Activated B cell treated with CpG ODN at 0.5 μM for 24 hours (primary cell): ENCODE results near the gene PHIP. TPM values are rescaled to one million over a fixed set of nuclear protein-coding genes. Genes with fewer than 3 reads are reported as not detected.

Source experiments
- ATAC-seq: fragments of 200-7000 bp; cut with Tn5 transposase; one replicate; pipeline ENCODE4 v1.10.0; 2021; ENCODE audit warnings: low read depth, mild to moderate bottlenecking, moderate library complexity
- CTCF ChIA-PET: fragments of 350-600 bp; sonication (Branson Sonifier 250); formaldehyde crosslinking; loops from one replicate; lab custom pipeline; 2021; ENCODE audit warnings: antibody characterized with exemption; lab: Charles Lee
- POLR2A ChIA-PET: fragments of 350-600 bp; sonication (Branson Sonifier 250); formaldehyde crosslinking; loops from one replicate; lab custom pipeline; 2021; ENCODE audit warnings: antibody characterized with exemption; lab: Charles Lee
- DNase-seq: peaks from one replicate; pipeline ENCODE4 v3.0.0; 2022
- H3K27ac Mint-ChIP-seq: one replicate; pipeline ENCODE4 v1.8.0; 2020; ENCODE audit warnings: mixed read lengths
- H3K27me3 Mint-ChIP-seq: one replicate; pipeline ENCODE4 v1.8.0; 2021; ENCODE audit warnings: mixed read lengths
- H3K36me3 Mint-ChIP-seq: one replicate; pipeline ENCODE4 v1.8.0; 2021; ENCODE audit warnings: low read depth, mixed read lengths
- H3K4me1 Mint-ChIP-seq: one replicate; pipeline ENCODE4 v1.8.0; 2021; ENCODE audit warnings: mixed read lengths
- H3K4me3 Mint-ChIP-seq: one replicate; pipeline ENCODE4 v1.8.0; 2020; ENCODE audit warnings: mild to moderate bottlenecking, mixed read lengths
- H3K9me3 Mint-ChIP-seq: one replicate; pipeline ENCODE4 v1.8.0; 2020; ENCODE audit warnings: mixed read lengths
- intact Hi-C: fragments of 100-400 bp; cut with micrococcal nuclease; formaldehyde crosslinking; loops from one replicate; pipeline ENCODE4 v1.15.1; 2024
- total RNA-seq: library from RNA; stranded (reverse); gene quantifications from 2 replicates; pipeline ENCODE4 v1.2.3, GENCODE V29; 2022
- TF ChIP-seq, protein P1 (sequence below): fragments of 200-600 bp; IDR thresholded peaks from one replicate; pipeline ENCODE4 v1.8.0; 2022; ENCODE audit warnings: antibody characterized with exemption, mild to moderate bottlenecking

PHIP gene
- total RNA-seq, 1 donor from 2014 or later = 32.3 TPM

DNA sequence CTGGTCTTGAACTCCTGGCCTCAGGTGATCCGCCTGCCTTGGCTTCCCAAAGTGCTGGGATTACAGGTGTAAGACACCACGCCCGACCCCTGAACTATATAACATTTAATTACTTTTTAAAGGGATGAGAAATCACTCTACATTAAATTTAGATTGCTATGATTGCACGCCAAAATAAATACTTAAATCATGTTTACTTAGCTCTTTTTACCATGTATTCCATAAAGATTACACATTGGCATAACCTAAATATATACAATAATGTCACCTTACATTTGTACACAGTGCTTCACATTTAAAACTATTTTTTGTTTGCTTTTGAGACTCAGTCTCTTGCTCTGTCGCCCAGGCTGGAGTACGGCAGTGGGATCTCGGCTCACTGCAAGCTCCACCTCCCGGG is 124.3 kb downstream of the PHIP start:
- ATAC-seq = no peak
- no peaks in the 10 kb centered on the region for H3K4me1 Mint-ChIP-seq
- ChIA-PET CTCF (no interaction called here), POLR2A (no interaction called here)
- TF ChIP-seq, protein P1, sequence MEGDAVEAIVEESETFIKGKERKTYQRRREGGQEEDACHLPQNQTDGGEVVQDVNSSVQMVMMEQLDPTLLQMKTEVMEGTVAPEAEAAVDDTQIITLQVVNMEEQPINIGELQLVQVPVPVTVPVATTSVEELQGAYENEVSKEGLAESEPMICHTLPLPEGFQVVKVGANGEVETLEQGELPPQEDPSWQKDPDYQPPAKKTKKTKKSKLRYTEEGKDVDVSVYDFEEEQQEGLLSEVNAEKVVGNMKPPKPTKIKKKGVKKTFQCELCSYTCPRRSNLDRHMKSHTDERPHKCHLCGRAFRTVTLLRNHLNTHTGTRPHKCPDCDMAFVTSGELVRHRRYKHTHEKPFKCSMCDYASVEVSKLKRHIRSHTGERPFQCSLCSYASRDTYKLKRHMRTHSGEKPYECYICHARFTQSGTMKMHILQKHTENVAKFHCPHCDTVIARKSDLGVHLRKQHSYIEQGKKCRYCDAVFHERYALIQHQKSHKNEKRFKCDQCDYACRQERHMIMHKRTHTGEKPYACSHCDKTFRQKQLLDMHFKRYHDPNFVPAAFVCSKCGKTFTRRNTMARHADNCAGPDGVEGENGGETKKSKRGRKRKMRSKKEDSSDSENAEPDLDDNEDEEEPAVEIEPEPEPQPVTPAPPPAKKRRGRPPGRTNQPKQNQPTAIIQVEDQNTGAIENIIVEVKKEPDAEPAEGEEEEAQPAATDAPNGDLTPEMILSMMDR = no peak
- intact Hi-C loops = no loop called here
- H3K4me3 Mint-ChIP-seq = no peak overlapping the region
- no peak overlapping the region for H3K27ac Mint-ChIP-seq
- H3K9me3 Mint-ChIP-seq = peaks cover 11% of the 10 kb centered on the region
- no peak for DNase-seq
- peaks cover 79% of the 10 kb centered on the region for H3K36me3 Mint-ChIP-seq
- no peaks in the 10 kb centered on the region for H3K27me3 Mint-ChIP-seq

DNA sequence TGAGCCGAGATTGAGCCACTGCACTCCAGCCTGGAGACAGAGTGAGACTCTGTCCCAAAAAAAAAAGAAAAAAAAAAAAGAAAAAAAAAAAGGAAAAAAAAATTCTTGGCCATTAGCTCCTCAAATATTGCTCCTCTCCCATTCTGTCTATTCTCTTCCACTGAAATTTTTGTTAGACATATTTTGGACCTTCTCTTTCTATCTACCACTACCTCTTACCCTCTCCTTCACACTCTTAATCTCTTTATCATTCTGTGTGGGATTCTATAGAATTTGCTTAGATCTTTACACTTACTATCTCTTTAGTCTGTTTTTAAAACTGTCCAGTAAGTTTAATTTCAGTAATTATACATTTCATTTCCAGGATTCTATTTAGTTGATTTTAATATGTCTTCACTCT is 125.7 kb downstream of the PHIP start:
- TF ChIP-seq, protein P1 = no peak
- CTCF ChIA-PET = no interaction called here
- POLR2A ChIA-PET = interaction anchor here (0.6 kb wide), 1 partner anchor 81 kb away, joined by 10 read pairs; no protein-coding TSS in a partner anchor
- Mint-ChIP-seq H3K36me3 (peaks cover 85% of the 10 kb centered on the region), H3K4me3 (no peak overlapping the region), H3K4me1 (no peaks in the 10 kb centered on the region), H3K27me3 (no peaks in the 10 kb centered on the region), H3K27ac (no peak overlapping the region), H3K9me3 (peaks cover 12% of the 10 kb centered on the region)
- intact Hi-C loops = no loop called here
- DNase-seq (no peak), ATAC-seq (no peak)

DNA sequence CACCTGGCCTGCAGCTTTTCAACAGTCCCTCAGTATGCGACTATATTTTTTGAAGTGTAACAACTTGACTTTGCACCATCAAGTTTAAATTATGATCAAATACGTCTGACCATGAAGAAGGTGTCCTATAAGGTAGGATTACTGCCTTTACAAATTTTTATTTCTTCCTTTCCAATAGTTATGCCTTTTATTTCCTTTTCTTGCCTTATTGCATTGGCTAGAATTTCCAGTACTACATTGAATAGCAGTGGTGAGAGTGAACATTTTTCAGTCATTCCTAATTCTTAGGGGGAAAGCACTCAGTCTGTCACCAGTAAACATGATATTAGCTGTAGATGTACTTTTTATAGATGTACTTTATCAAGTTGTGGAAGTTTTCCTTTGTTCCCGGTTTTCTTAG is 129.3 kb downstream of the PHIP start:
- CTCF ChIA-PET = no interaction called here
- Mint-ChIP-seq H3K36me3 (peaks cover 90% of the 10 kb centered on the region), H3K4me3 (no peak overlapping the region), H3K27me3 (no peaks in the 10 kb centered on the region), H3K4me1 (no peaks in the 10 kb centered on the region), H3K9me3 (peaks cover 12% of the 10 kb centered on the region), H3K27ac (no peak overlapping the region)
- intact Hi-C loops = no loop called here
- POLR2A ChIA-PET = no interaction called here
- DNase-seq (no peak), ATAC-seq (no peak)
- TF ChIP-seq, protein P1 = no peak

DNA sequence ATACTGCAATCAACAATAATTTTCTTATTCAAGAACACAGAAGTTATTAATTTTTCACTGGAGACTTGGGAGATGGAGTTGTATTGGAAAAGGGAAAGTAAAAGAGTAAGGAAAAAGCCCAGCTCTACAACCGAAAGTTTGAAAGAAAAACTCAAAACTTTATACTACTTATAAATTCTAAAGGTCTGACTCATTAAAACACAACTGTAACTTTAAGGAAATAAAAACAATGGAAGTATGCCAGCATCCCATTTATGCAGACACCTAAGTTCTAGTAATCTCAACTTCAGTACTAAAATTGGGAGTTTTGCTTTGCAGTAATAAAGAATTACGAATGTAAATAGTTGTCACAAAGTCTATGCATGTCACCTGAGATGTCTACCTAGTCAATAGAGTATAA is 130.1 kb downstream of the PHIP start:
- Mint-ChIP-seq H3K4me1 (no peaks in the 10 kb centered on the region), H3K9me3 (peaks cover 8% of the 10 kb centered on the region), H3K36me3 (peaks cover 88% of the 10 kb centered on the region), H3K27me3 (no peaks in the 10 kb centered on the region), H3K4me3 (no peak overlapping the region), H3K27ac (no peak overlapping the region)
- ChIA-PET CTCF (no interaction called here), POLR2A (no interaction called here)
- no peak for DNase-seq
- intact Hi-C loops = no loop called here
- ATAC-seq = no peak
- TF ChIP-seq, protein P1 = no peak

DNA sequence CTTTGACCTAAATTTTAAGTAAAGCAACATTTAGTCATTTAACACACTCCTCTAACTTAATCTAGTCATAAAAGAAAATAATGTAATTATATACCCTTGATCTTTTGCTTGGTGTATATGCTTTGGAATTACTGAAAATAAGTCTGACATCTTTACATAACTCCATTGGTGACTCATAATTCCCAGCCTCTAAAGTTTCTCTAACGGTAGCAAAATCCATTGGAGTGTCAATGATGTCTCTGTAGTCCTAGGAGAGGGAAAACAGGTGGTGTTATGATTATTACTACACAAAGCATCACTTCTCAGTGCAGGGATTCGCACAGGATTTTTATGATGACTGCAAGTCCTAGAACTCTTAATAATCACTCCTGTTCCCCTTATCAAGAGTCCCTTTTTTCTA is 130.5 kb downstream of the PHIP start:
- H3K4me3 Mint-ChIP-seq = no peak overlapping the region
- H3K27ac Mint-ChIP-seq = no peak overlapping the region
- H3K36me3 Mint-ChIP-seq = peaks cover 84% of the 10 kb centered on the region
- H3K27me3 Mint-ChIP-seq = no peaks in the 10 kb centered on the region
- DNase-seq (no peak), ATAC-seq (no peak)
- intact Hi-C loops = no loop called here
- TF ChIP-seq, protein P1 = no peak
- CTCF ChIA-PET = no interaction called here
- no peaks in the 10 kb centered on the region for H3K4me1 Mint-ChIP-seq
- H3K9me3 Mint-ChIP-seq = peaks cover 8% of the 10 kb centered on the region
- POLR2A ChIA-PET = no interaction called here
